BLaER1 treated with 17β-estradiol and CSF1 and Interleukin-3, amounts not matched to agents 10 nM and 100 nM (cell line): ENCODE results near the gene SNX22.

Source experiments
- H3K27ac ChIP-seq, 11 experiments: shearing (Covaris generic); formaldehyde crosslinking; 2 replicates each; pipeline ENCODE4 v1.8.1; 2022
- H3K27me3 ChIP-seq, 11 experiments: shearing (Covaris generic); formaldehyde crosslinking; 2 replicates each; pipeline ENCODE4 v1.8.1; 2022
- H3K36me3 ChIP-seq, 11 experiments: shearing (Covaris generic); formaldehyde crosslinking; 2 replicates each; pipeline ENCODE4 v1.8.1; 2022
- H3K4me1 ChIP-seq, 10 experiments: shearing (Covaris generic); formaldehyde crosslinking; 2 replicates each; pipeline ENCODE4 v1.8.1; 2022
- H3K4me2 ChIP-seq, 11 experiments: shearing (Covaris generic); formaldehyde crosslinking; 2 replicates each; pipeline ENCODE4 v1.8.1; 2022
- H3K4me3 ChIP-seq, 10 experiments: shearing (Covaris generic); formaldehyde crosslinking; 2 replicates each; pipeline ENCODE4 v1.8.1; 2022
- H3K9ac ChIP-seq, 11 experiments: shearing (Covaris generic); formaldehyde crosslinking; 2 replicates each; pipeline ENCODE4 v1.8.1; 2022
- H3K9me3 ChIP-seq, 11 experiments: shearing (Covaris generic); formaldehyde crosslinking; replicated peaks in 1 of 11; 2 replicates each; pipeline ENCODE4 v1.8.1; 2022
- H4K20me1 ChIP-seq, 11 experiments: shearing (Covaris generic); formaldehyde crosslinking; 2 replicates each; pipeline ENCODE4 v1.8.1; 2022
- Cebpa-rat ChIP-seq, 11 experiments: shearing (Covaris generic); IDR thresholded peaks; 2 replicates each; pipeline ENCODE4 v1.8.1; 2022

Gene SNX22

GRCh38 chr15:64163659-64164362, 12.3 kb downstream of the SNX22 start:
- Histone ChIP-seq H3K36me3 (peaks cover 26 to 39% (median 32%) of the 10 kb centered on the region in 11 experiments), H3K9ac (peak overlapping the region; percentile 72 to 96 (median 83)), H3K27ac (peak overlapping the region; percentile 72 to 95 (median 88)), H4K20me1 (peaks cover 26 to 35% (median 32%) of the 10 kb centered on the region in 11 experiments; a peak in 21 of 22 replicates), H3K4me3 (peak overlapping the region; percentile 44 to 88 (median 76)), H3K4me1 (peaks cover 44 to 54% (median 47%) of the 10 kb centered on the region in 10 experiments), H3K27me3 (no peaks in the 10 kb centered on the region), H3K9me3 (no peaks in the 10 kb centered on the region), H3K4me2 (peak overlapping the region; percentile 61 to 90 (median 84))
- TF ChIP-seq Cebpa-rat (IDR thresholded peaks at IDR 0.05) = no peak

- peaks cover 19 to 39% (median 25%) of the 10 kb centered on the region in 11 experiments for H3K36me3 ChIP-seq
- H3K27me3 ChIP-seq = no peaks in the 10 kb centered on the region
- H3K4me2 ChIP-seq = peak overlapping the region; percentile 61 to 90 (median 84); a peak in 20 of 22 replicates
- H3K9me3 ChIP-seq = no peaks in the 10 kb centered on the region
- H3K9ac ChIP-seq = peak overlapping the region in 7 of 11 experiments; percentile 72 to 96 (median 78); a peak in 8 of 22 replicates
- peaks cover 38 to 48% (median 41%) of the 10 kb centered on the region in 10 experiments for H3K4me1 ChIP-seq
- no peak for TF ChIP-seq Cebpa-rat (IDR thresholded peaks at IDR 0.05)
- peak overlapping the region; percentile 72 to 95 (median 88); a peak in 19 of 22 replicates for H3K27ac ChIP-seq
- peaks cover 20 to 29% (median 26%) of the 10 kb centered on the region in 11 experiments; a peak in 21 of 22 replicates for H4K20me1 ChIP-seq
- peak overlapping the region in 2 of 10 experiments; percentile 65 to 78; a peak in 1 of 20 replicates for H3K4me3 ChIP-seq
Observed at GRCh38 chr15:64164436-64164835, 12.9 kb downstream of the SNX22 start.

- no peak overlapping the region for H3K4me2 ChIP-seq
- no peak overlapping the region for H3K9ac ChIP-seq
- H3K27ac ChIP-seq = no peak overlapping the region
- H4K20me1 ChIP-seq = peaks cover under 1 to 10% (median 7%) of the 10 kb centered on the region in 11 experiments; a peak in 18 of 22 replicates
- no peaks in the 10 kb centered on the region for H3K9me3 ChIP-seq
- H3K36me3 ChIP-seq = peaks cover 11 to 39% (median 23%) of the 10 kb centered on the region in 11 experiments
- no peak overlapping the region for H3K4me3 ChIP-seq
- H3K27me3 ChIP-seq = no peaks in the 10 kb centered on the region
- TF ChIP-seq Cebpa-rat (IDR thresholded peaks at IDR 0.05) = no peak
- peaks cover 19 to 29% (median 22%) of the 10 kb centered on the region in 10 experiments for H3K4me1 ChIP-seq
Observed at GRCh38 chr15:64166102-64166890, 14.8 kb downstream of the SNX22 start.

GRCh38 chr15:64180235-64180824, 28.8 kb downstream of the SNX22 start:
- H3K4me2 ChIP-seq = peak overlapping the region; percentile 56 to 89 (median 74)
- H4K20me1 ChIP-seq = no peaks in the 10 kb centered on the region
- peaks cover 32 to 86% (median 43%) of the 10 kb centered on the region in 11 experiments for H3K36me3 ChIP-seq
- peaks cover 22 to 31% (median 25%) of the 10 kb centered on the region in 10 experiments for H3K4me1 ChIP-seq
- peak overlapping the region in 9 of 11 experiments; percentile 15 to 66 (median 51); a peak in 17 of 22 replicates for H3K27ac ChIP-seq
- H3K9ac ChIP-seq = peak overlapping the region in 3 of 11 experiments; percentile 2 to 9 (median 6); a peak in 3 of 22 replicates
- peak overlapping the region in 2 of 10 experiments; percentile 11 to 30; a peak in 2 of 20 replicates for H3K4me3 ChIP-seq
- H3K27me3 ChIP-seq = no peaks in the 10 kb centered on the region
- no peak for TF ChIP-seq Cebpa-rat (IDR thresholded peaks at IDR 0.05)
- H3K9me3 ChIP-seq = no peaks in the 10 kb centered on the region

GRCh38 chr15:64182859-64183370, 31.4 kb downstream of the SNX22 start:
- H3K4me2 ChIP-seq = no peak overlapping the region
- peaks cover 30 to 86% (median 50%) of the 10 kb centered on the region in 11 experiments for H3K36me3 ChIP-seq
- no peaks in the 10 kb centered on the region for H3K9me3 ChIP-seq
- no peaks in the 10 kb centered on the region for H3K27me3 ChIP-seq
- no peak overlapping the region for H3K27ac ChIP-seq
- no peak overlapping the region for H3K9ac ChIP-seq
- H4K20me1 ChIP-seq = no peaks in the 10 kb centered on the region
- TF ChIP-seq Cebpa-rat (IDR thresholded peaks at IDR 0.05) = no peak
- peaks cover 22 to 31% (median 25%) of the 10 kb centered on the region in 10 experiments for H3K4me1 ChIP-seq
- no peak overlapping the region for H3K4me3 ChIP-seq

GRCh38 chr15:64185146-64185911, 33.8 kb downstream of the SNX22 start:
- H3K27ac ChIP-seq = no peak overlapping the region
- peaks cover 12 to 19% (median 15%) of the 10 kb centered on the region in 10 experiments for H3K4me1 ChIP-seq
- no peak overlapping the region for H3K4me3 ChIP-seq
- H3K9me3 ChIP-seq = no peaks in the 10 kb centered on the region
- H4K20me1 ChIP-seq = no peaks in the 10 kb centered on the region
- no peak overlapping the region for H3K9ac ChIP-seq
- peaks cover 32 to 86% (median 53%) of the 10 kb centered on the region in 11 experiments for H3K36me3 ChIP-seq
- H3K4me2 ChIP-seq = no peak overlapping the region
- H3K27me3 ChIP-seq = no peaks in the 10 kb centered on the region
- no peak for TF ChIP-seq Cebpa-rat (IDR thresholded peaks at IDR 0.05)

GRCh38 chr15:64187396-64188191, 36.1 kb downstream of the SNX22 start:
- TF ChIP-seq Cebpa-rat (IDR thresholded peaks at IDR 0.05) = no peak
- H3K27ac ChIP-seq = no peak overlapping the region

More at GRCh38 chr15:64187396-64188191, 36.1 kb downstream of the SNX22 start:
- Histone ChIP-seq H3K4me2 (no peak overlapping the region), H3K4me1 (no peaks in the 10 kb centered on the region), H3K9ac (no peak overlapping the region), H3K9me3 (no peaks in the 10 kb centered on the region), H3K36me3 (peaks cover 32 to 98% (median 57%) of the 10 kb centered on the region in 11 experiments), H3K27me3 (no peaks in the 10 kb centered on the region), H3K4me3 (no peak overlapping the region), H4K20me1 (no peaks in the 10 kb centered on the region)
